CD14-positive monocyte (primary cell): ENCODE results near the gene GRID1. TPM values are rescaled to one million over a fixed set of nuclear protein-coding genes. Genes with fewer than 3 reads are reported as not detected.

Source experiments
- DNase-seq, 3 donors: peaks; one replicate each; pipeline ENCODE4 v3.0.0-alpha.2; 2011 to 2022
- H2AFZ ChIP-seq: 2 replicates; pipeline ENCODE4 v1.6.0; 2012; ENCODE audit warnings: mild to moderate bottlenecking, low read depth, low read length, inconsistent platforms; ENCODE audit not compliant: insufficient read depth, poor library complexity, severe bottlenecking
- H3K27ac ChIP-seq, 2 donors: 1 replicate in 1 of 2; 2 replicates in 1 of 2; pipeline ENCODE4 v1.5.1; 2012 to 2013; ENCODE audit warnings: low read length in 2 of 2, control low read depth in 1 of 2, inconsistent platforms in 1 of 2, low read depth in 1 of 2, mild to moderate bottlenecking in 1 of 2
- H3K27me3 ChIP-seq, 2 donors: one replicate each; pipeline versions ENCODE4 v1.6.0 to v1.6.1; 2011 to 2013; ENCODE audit warnings: low read length in 2 of 2; ENCODE audit not compliant: control insufficient read depth in 2 of 2, insufficient read depth in 2 of 2
- H3K36me3 ChIP-seq, 2 donors: replicated peaks in 1 of 2; 1 replicate in 1 of 2; 2 replicates in 1 of 2; pipeline versions ENCODE4 v1.5.1 to v1.6.1; 2012 to 2013; ENCODE audit warnings: low read length in 2 of 2, control low read depth in 1 of 2, inconsistent platforms in 1 of 2, mild to moderate bottlenecking in 1 of 2; ENCODE audit not compliant: insufficient read depth in 2 of 2, control insufficient read depth in 1 of 2
- H3K4me1 ChIP-seq, 2 donors: 1 replicate in 1 of 2; 2 replicates in 1 of 2; pipeline versions ENCODE4 v1.5.1 to v1.6.1; 2012 to 2013; ENCODE audit warnings: low read length in 2 of 2, control low read depth in 1 of 2, inconsistent platforms in 1 of 2, mild to moderate bottlenecking in 1 of 2, moderate library complexity in 1 of 2; ENCODE audit not compliant: insufficient read depth in 2 of 2, control insufficient read depth in 1 of 2
- H3K4me2 ChIP-seq: replicated peaks from 2 replicates; pipeline ENCODE3; 2012; ENCODE audit warnings: low read length, moderate library complexity, mild to moderate bottlenecking; ENCODE audit not compliant: poor library complexity, severe bottlenecking; ENCODE audit errors: extremely low read depth
- H3K4me3 ChIP-seq, 3 experiments: fragments of 200-600 bp in 1 of 3; sonication (generic) in 1 of 3; replicated peaks in 1 of 3; 1 replicate in 2 of 3; 2 replicates in 1 of 3; pipeline ENCODE4 v1.5.1; 2011 to 2013; ENCODE audit warnings: low read length in 3 of 3, mild to moderate bottlenecking in 3 of 3, control low read depth in 2 of 3, low read depth in 2 of 3, inconsistent platforms in 1 of 3, moderate library complexity in 1 of 3
- H3K79me2 ChIP-seq: 2 replicates; pipeline ENCODE4 v1.6.0; 2012; ENCODE audit warnings: mild to moderate bottlenecking, control low read depth, inconsistent platforms, low read length, moderate library complexity; ENCODE audit not compliant: insufficient read depth
- H3K9ac ChIP-seq: 2 replicates; pipeline ENCODE4 v1.6.0; 2017; ENCODE audit warnings: low read length, mild to moderate bottlenecking; ENCODE audit not compliant: insufficient read depth, poor library complexity, severe bottlenecking
- H3K9me3 ChIP-seq, 2 donors: replicated peaks in 1 of 2; 1 replicate in 1 of 2; 2 replicates in 1 of 2; pipeline versions ENCODE4 v1.5.1 to v1.6.1; 2012 to 2013; ENCODE audit warnings: low read length in 2 of 2, control low read depth in 1 of 2; ENCODE audit not compliant: control insufficient read depth in 1 of 2, insufficient read depth in 1 of 2
- H4K20me1 ChIP-seq: 2 replicates; pipeline ENCODE4 v1.6.0; 2012; ENCODE audit warnings: mild to moderate bottlenecking, low read length, control low read depth, moderate library complexity; ENCODE audit not compliant: insufficient read depth
- H3K27ac Mint-ChIP-seq, 7 donors: one replicate each; pipeline ENCODE4 v1.8.0; 2020; ENCODE audit warnings: mild to moderate bottlenecking in 7 of 7, mixed read lengths in 7 of 7, moderate library complexity in 6 of 7, inconsistent platforms in 2 of 7
- H3K27me3 Mint-ChIP-seq, 3 donors: one replicate each; pipeline ENCODE4 v1.8.0; 2021 to 2022; ENCODE audit warnings: low read depth in 3 of 3, mild to moderate bottlenecking in 3 of 3, mixed read lengths in 3 of 3, moderate library complexity in 3 of 3, inconsistent platforms in 1 of 3
- H3K36me3 Mint-ChIP-seq, 2 donors: one replicate each; pipeline ENCODE4 v1.8.0; 2020; ENCODE audit warnings: mixed read lengths in 2 of 2, inconsistent platforms in 1 of 2, mild to moderate bottlenecking in 1 of 2
- H3K4me1 Mint-ChIP-seq: one replicate; pipeline ENCODE4 v1.8.0; 2020; ENCODE audit warnings: mild to moderate bottlenecking, mixed read lengths
- H3K4me3 Mint-ChIP-seq, 2 donors: one replicate each; pipeline ENCODE4 v1.8.0; 2020; ENCODE audit warnings: mild to moderate bottlenecking in 2 of 2, mixed read lengths in 2 of 2, moderate library complexity in 1 of 2
- H3K9me3 Mint-ChIP-seq, 7 donors: one replicate each; pipeline ENCODE4 v1.8.0; 2020 to 2022; ENCODE audit warnings: mixed read lengths in 7 of 7, mild to moderate bottlenecking in 6 of 7, moderate library complexity in 6 of 7, inconsistent platforms in 2 of 7
- CTCF ChIP-seq: fragments of 200-600 bp; IDR thresholded peaks from one replicate; pipeline ENCODE4 v1.8.0; 2022; ENCODE audit warnings: antibody characterized with exemption, mild to moderate bottlenecking
- WGBS: methylation state at CpG from one replicate; pipeline ENCODE4 v1.1.5; 2013; ENCODE audit warnings: missing lambda C conversion rate; ENCODE audit not compliant: insufficient coverage; 5-methylcytosine and 5-hydroxymethylcytosine counted together
- intact Hi-C, 2 donors: fragments of 100-400 bp; cut with micrococcal nuclease; formaldehyde crosslinking; loops; one replicate each; pipeline versions ENCODE4 v1.15.0 to v1.15.1; 2023
- polyA plus RNA-seq, 3 donors: library from polyadenylated mRNA; depleted of rRNA in 1 of 3; unstranded in 2 of 3; stranded (reverse) in 1 of 3; fragments of 300-500 nt in 2 of 3; fragments of >200 nt in 1 of 3; fragmentation: Illumina TruSeq in 2 of 3; gene quantifications; 1 replicate in 2 of 3; 2 replicates in 1 of 3; pipeline ENCODE4 v1.2.3, GENCODE V29; 2012 to 2021

The GRID1 gene
- polyA plus RNA-seq, 3 donors = not detected

- Histone ChIP-seq H3K79me2 (no peaks in the 10 kb centered on the region), H3K27me3 (no peaks in the 10 kb centered on the region), H3K4me2 (no peak overlapping the region), H2AFZ (no peak overlapping the region), H3K4me3 (no peak overlapping the region), H3K4me1 (no peaks in the 10 kb centered on the region), H4K20me1 (no peaks in the 10 kb centered on the region), H3K9ac (no peak overlapping the region), H3K36me3 (no peaks in the 10 kb centered on the region), H3K27ac (no peak overlapping the region), H3K9me3 (no peaks in the 10 kb centered on the region)
- intact Hi-C loops = no loop called here
- H3K4me1 Mint-ChIP-seq = no peaks in the 10 kb centered on the region
- TF ChIP-seq CTCF = no peak
- no peaks in the 10 kb centered on the region for H3K36me3 Mint-ChIP-seq
- H3K27ac Mint-ChIP-seq = no peak overlapping the region
- WGBS = 89% methylated on average over 2 of the region's 7 CpGs
- no peak overlapping the region for H3K4me3 Mint-ChIP-seq
- H3K9me3 Mint-ChIP-seq = peaks cover 0 to 2% (median 0%) of the 10 kb centered on the region in 7 donors
- no peak for DNase-seq
- peaks cover 4 to 8% (median 5%) of the 10 kb centered on the region in 3 donors for H3K27me3 Mint-ChIP-seq
These were observed 217.3 kb downstream of the GRID1 start for GRCh38 chr10:86149257-86149656.

- no peak overlapping the region for H2AFZ ChIP-seq
- no CpG with 5 or more reads among the region's 2 CpGs for WGBS
- Mint-ChIP-seq H3K27ac (no peak overlapping the region), H3K4me3 (no peak overlapping the region), H3K4me1 (no peaks in the 10 kb centered on the region), H3K27me3 (peaks cover 4 to 8% (median 5%) of the 10 kb centered on the region in 3 donors), H3K36me3 (no peaks in the 10 kb centered on the region), H3K9me3 (peaks cover 0 to 2% (median 0%) of the 10 kb centered on the region in 7 donors)
- intact Hi-C loops = no loop called here
- no peaks in the 10 kb centered on the region for H3K9me3 ChIP-seq
- no peak overlapping the region for H3K4me3 ChIP-seq
- no peak overlapping the region for H3K9ac ChIP-seq
- no peak for TF ChIP-seq CTCF
- H4K20me1 ChIP-seq = no peaks in the 10 kb centered on the region
- no peak overlapping the region for H3K4me2 ChIP-seq
- H3K36me3 ChIP-seq = no peaks in the 10 kb centered on the region
- no peak for DNase-seq
- H3K79me2 ChIP-seq = no peaks in the 10 kb centered on the region
- no peaks in the 10 kb centered on the region for H3K27me3 ChIP-seq
- H3K27ac ChIP-seq = no peak overlapping the region
- H3K4me1 ChIP-seq = no peaks in the 10 kb centered on the region
These were observed 218.5 kb downstream of the GRID1 start for GRCh38 chr10:86148117-86148516.
